ENCODE data around the gene KIAA1549. TPM values are rescaled to one million over a fixed set of nuclear protein-coding genes. Genes with fewer than 3 reads are reported as not detected.

The KIAA1549 gene
- total RNA-seq, 8 experiments from 2014 or later, result 1.3 to 31.2 (median 12.3) TPM

DNA sequence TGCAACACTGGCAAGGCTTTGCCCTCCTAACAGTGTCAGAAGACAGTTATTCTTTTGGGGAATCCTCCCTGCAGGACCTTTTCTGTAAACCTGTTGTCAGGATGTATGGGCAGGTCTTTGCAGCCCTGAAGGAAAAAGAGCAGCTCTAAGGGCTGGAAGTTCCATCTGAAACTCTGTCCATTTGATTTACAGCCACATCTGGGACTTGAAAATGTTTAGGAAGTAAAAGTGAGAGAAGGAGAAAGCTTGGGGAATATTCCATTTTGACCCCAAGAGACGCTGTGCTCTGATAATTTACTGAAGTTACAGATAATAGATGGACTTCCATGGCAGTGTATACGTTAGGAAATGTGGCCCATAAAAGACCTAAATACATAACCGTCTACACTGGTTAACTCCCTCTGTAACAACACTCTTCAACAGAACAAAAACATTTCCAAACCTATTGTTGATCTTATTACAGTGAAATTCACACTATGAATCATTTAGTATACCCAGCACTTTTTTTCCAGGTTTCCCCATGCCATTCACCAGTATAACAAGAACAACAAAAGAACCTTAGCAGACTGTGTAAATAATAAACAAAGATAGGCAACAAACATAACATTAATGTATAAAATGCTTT lies 89.1 kb downstream of the KIAA1549 start:
- no peak overlapping the region for H3K27ac ChIP-seq
- no peak for ATAC-seq (replicated peaks in 6 of 8)
- in situ Hi-C loops (cut with MboI; ENCODE audit: low pct_unique_long_range_greater_than_20kb in 2 of 9, low sequenced_read_pairs in 9 of 9, unreplicated experiment in 9 of 9), result no loop called here
- peaks cover 0 to 35% of the 10 kb centered on the region in 2 donors for H3K4me1 ChIP-seq (replicated peaks in 1 of 2)
- 16 to 100% (median 91%) methylated on average over 1 to 3 of the region's 3 CpGs for WGBS, 10 experiments
- no peak overlapping the region for H3K4me3 ChIP-seq

DNA sequence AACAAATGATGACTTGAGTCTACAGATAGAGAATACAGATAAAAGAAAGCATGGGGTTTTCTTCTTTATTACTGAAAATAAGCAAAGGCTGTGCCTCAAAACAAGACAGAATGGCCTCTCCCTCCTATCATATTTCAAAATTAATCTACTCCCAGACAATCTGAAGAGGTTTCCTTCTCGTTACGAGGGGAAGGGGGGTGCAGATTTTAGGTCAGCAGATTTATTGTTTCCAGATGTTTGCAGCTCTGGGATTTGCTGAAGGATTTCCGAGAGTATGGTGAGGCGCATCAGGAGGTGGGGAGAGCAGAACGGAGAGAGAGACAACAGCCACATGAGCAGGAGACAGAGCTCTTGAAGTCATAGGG lies 89.8 kb downstream of the KIAA1549 start:
- no peak overlapping the region for H3K27ac ChIP-seq
- WGBS, 10 experiments, result 0 to 100% (median 67%) methylated on average over 1 to 5 of the region's 5 CpGs; no CpG with 5 or more reads in 2 of the 10 experiments
- H3K4me3 ChIP-seq, result no peak overlapping the region
- peak in 3 of 8 experiments; percentile 44 to 58 (median 52) for ATAC-seq (replicated peaks in 6 of 8)
- H3K4me1 ChIP-seq (replicated peaks in 1 of 2), result peaks cover 0 to 35% of the 10 kb centered on the region in 2 donors
- in situ Hi-C loops (cut with MboI; ENCODE audit: low pct_unique_long_range_greater_than_20kb in 2 of 9, low sequenced_read_pairs in 9 of 9, unreplicated experiment in 9 of 9), result no loop called here

DNA sequence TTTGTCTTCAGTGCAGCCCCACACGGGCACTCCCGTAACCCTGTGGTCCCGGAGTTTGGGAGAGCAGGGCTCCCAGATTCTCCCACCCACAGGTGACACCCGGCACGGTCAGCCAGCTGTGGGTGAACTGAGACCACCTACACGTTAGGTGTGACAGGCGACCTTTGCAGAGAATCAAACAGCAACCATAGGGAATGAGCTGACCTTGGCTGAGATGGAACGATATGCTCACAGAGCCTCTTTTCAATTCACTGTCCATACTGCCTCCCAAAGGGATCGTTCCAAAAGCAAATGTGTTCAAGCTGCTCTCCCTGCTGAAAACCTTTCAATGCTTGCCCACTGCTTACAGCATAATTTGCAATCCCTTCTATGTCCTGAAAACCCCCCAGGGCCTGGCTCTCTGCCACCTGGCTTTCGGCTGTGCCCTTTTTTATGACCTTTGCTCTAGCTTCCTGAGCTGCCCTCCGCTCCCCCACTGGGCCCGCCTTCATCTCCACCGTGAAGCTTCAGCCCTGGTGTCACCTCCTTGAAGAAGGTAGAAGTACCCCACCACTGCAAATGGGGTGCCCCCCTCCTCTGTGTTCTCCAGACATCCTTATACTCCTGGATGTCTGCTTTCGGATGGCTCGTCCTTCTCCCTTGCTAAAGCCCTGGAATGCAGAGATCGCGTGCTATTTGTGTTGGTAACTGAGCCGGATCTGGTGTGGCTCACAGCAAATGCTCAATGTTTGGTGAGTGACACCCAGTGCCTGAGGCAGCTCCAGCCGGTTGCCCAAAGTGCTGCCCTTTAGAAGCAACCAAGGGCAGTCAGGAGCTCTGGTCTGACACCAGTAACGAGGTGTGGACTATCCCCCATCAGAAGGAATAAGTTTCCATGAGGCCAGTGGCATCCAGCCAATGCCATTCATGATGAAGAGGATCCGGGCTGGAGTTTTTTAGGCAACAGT lies 90.4 kb downstream of the KIAA1549 start:
- peak; percentile 10 to 85 (median 20) for ATAC-seq (replicated peaks in 6 of 8)
- Histone ChIP-seq H3K4me3 (no peak overlapping the region), H3K4me1 (replicated peaks in 1 of 2) (peaks cover 0 to 35% of the 10 kb centered on the region in 2 donors), H3K27ac (peak overlapping the region in 1 of 2 donors; percentile 24)
- 0 to 100% (median 85%) methylated on average over 2 to 15 of the region's 21 CpGs; no CpG with 5 or more reads in 3 of the 10 experiments for WGBS, 10 experiments
- in situ Hi-C loops (cut with MboI; ENCODE audit: low pct_unique_long_range_greater_than_20kb in 2 of 9, low sequenced_read_pairs in 9 of 9, unreplicated experiment in 9 of 9), result no loop called here

DNA sequence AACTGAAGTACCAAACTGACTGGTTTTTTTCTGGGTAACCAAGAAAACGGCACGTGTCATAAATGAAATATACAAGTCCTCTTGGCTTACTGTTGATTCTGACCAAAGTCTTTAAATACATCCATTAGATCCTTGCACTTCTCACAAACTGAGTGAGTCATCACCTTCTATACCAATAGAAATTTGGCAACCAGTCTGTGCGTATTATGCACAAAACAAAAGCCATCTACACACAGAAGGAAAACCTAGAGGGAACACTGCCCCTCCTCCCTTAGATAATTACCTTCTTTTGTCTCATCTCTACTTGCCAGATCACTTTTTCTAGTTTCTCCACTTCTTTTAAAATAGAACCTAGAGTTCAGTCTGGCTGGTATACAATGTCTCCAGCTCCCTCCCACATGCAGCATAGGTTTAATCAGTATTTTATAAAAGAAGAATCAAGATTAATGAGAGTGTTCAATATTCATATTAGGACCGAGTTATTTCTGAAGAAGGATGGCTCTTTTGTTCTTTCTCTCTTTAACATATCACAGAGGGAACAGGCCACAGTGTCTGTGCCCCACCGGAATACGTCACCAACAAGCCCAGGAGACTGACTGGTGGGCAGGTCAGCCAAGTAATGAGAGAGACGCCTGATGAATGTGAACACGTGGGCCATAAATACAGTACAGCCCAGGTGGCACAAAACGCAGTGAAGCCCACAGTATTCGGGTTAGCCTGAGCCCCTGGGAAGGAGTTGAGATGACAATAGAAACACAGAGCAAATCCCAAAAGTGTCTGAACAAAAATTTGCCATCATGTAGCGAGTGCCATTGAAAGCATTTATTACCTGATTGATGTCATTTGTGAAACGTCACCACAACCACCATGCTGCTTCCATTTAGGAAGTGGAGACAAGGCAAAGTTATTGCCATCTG lies 91.3 kb downstream of the KIAA1549 start:
- ATAC-seq (replicated peaks in 6 of 8), result peak in 6 of 8 experiments; percentile 3 to 93 (median 88)

DNA sequence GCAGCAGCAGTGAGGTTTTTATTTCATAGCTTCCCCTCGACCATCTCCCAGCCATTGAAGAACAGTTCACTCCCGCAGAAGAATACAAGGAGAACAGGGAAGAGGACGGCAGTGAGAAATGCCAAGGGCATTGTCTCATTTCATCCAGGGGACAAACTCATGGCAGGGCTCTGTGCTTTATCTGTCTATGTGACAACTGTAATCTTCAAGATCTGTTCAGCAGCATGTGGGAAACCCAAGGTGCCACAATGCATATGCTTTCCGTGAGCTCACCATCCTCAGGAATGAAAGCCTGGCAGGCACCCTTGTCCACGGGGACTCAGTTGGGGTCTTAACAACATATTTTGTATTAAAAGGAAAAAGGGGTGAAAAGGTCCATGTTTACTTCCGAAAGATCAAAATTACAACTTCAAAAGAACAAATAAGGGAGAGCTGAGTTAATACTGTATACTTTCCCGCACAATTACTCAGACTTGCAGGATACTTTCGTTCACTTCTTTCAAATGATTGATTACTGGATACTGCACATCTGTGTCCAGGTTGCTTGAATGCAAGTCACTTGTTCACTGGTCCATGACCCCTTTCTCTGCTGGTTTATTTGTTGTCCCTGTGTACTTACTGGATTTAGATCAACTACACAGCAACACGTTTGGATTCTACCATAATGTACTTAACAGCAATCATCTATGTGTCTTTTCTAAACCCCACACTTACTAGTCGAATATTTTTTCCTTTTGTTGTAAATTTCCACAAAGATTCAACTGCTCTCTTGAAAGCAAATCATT lies 93.1 kb downstream of the KIAA1549 start:
- 60 to 90% (median 75%) methylated on average over 3 to 10 of the region's 10 CpGs for WGBS, 10 experiments
- no peak for ATAC-seq (replicated peaks in 6 of 8)
- in situ Hi-C loops (cut with MboI; ENCODE audit: low pct_unique_long_range_greater_than_20kb in 2 of 9, low sequenced_read_pairs in 9 of 9, unreplicated experiment in 9 of 9), result no loop called here
- Histone ChIP-seq H3K4me3 (no peak overlapping the region), H3K4me1 (replicated peaks in 1 of 2) (peaks cover 0 to 35% of the 10 kb centered on the region in 2 donors), H3K27ac (no peak overlapping the region)

More for the DNA sequence above, 91.3 kb downstream of the KIAA1549 start:
- in situ Hi-C loops (cut with MboI; ENCODE audit: low pct_unique_long_range_greater_than_20kb in 2 of 9, low sequenced_read_pairs in 9 of 9, unreplicated experiment in 9 of 9), result no loop called here
- peaks cover 0 to 35% of the 10 kb centered on the region in 2 donors for H3K4me1 ChIP-seq (replicated peaks in 1 of 2)
- H3K27ac ChIP-seq, result peak overlapping the region in 1 of 2 donors; percentile 24
- WGBS, 10 experiments, result 46 to 85% (median 60%) methylated on average over 2 to 11 of the region's 12 CpGs; no CpG with 5 or more reads in 1 of the 10 experiments
- H3K4me3 ChIP-seq, result no peak overlapping the region

DNA sequence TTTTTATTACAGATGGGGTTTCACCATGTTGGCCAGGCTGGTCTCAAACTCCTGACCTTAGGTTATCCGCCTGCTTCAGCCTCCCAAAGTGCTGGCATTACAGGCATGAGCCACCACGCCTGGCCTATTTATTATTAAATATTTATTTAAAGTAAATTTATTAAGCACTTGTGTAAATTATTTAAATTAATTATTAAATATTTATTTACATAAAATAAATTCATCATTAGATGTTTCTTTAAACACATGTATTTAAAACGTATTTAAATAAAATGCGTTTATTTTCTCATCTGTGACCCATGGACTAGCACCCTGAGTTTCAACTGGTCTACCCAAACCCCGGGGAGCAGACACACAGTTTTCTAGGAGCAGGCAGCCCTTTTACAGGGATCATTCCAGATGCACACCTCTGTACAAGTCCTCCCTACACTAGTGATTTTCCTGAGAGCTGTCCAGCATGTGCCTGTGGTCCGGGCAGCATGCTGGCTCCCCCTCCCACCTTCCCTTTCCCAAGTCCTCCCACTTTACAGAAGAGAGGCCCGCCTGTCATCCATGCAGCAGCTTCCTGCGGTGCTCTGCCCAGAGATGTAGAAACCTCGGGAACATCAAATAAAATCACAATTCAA lies 94.0 kb downstream of the KIAA1549 start:
- in situ Hi-C loops (cut with MboI; ENCODE audit: low pct_unique_long_range_greater_than_20kb in 2 of 9, low sequenced_read_pairs in 9 of 9, unreplicated experiment in 9 of 9), result no loop called here
- Histone ChIP-seq H3K4me3 (no peak overlapping the region), H3K4me1 (replicated peaks in 1 of 2) (peaks cover 0 to 35% of the 10 kb centered on the region in 2 donors), H3K27ac (no peak overlapping the region)
- WGBS, 10 experiments, result 40 to 98% (median 80%) methylated on average over 1 to 5 of the region's 9 CpGs
- no peak for ATAC-seq (replicated peaks in 6 of 8)

DNA sequence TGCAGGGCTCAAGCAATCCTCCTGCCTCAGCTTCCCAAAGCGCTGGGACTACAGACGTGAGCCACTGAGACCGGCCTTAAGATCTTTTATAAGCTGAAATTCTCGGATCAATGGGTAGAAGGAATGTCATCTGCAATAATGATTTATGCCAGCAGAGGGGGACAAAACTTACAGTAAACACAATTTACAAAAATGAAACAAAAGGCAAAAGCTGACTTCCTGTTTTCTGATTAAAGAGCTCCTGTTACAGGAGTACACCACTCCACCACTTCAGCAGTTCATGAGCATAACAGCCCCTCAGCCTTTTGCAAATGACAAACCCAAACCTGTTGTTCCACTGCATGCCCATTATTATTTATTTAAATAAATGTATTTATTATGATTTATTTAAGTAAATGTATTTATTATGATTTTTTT lies 94.7 kb downstream of the KIAA1549 start:
- WGBS, 10 experiments, result 0 to 100% (median 93%) methylated on average over 1 to 4 of the region's 4 CpGs; no CpG with 5 or more reads in 3 of the 10 experiments
- no peak overlapping the region for H3K27ac ChIP-seq
- in situ Hi-C loops (cut with MboI; ENCODE audit: low pct_unique_long_range_greater_than_20kb in 2 of 9, low sequenced_read_pairs in 9 of 9, unreplicated experiment in 9 of 9), result no loop called here
- H3K4me3 ChIP-seq, result no peak overlapping the region
- ATAC-seq (replicated peaks in 6 of 8), result no peak
- peaks cover 0 to 33% of the 10 kb centered on the region in 2 donors for H3K4me1 ChIP-seq (replicated peaks in 1 of 2)

DNA sequence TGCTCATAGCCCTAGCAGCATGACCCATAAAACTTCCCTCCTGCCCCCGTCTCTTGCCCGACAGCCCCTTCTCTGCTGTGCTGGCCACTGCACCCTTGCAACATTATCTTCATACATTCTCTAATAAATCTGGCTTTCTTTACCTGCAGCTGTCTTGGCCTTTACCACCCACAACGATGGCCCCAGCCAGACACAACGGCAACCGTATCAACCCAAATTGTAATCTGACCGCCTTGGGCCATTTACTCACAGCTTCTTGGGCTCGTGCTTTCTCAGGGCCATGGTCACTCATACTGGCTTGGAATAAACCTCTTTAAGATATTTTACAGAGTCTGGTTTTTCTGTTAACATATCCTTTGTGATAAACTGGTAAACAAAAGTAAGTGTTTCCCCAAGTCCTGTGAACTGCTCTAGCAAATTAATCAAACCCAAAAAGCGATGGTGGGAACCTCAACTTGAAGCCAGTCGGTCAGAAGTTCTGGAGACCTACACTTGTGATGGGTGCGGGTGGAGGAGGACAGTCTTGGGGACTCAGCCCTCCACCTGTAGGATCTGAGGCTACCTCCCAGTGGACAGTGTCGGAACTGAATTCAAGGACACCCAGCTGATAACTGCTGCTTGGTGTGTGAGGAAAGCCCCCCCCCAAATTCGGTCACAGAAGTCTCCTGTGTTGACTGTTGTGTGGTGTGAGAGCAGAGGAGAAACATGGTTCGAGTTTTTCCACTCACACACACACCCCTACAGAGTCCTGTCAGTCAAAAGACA lies 95.6 kb downstream of the KIAA1549 start:
- Histone ChIP-seq H3K4me1 (replicated peaks in 1 of 2) (peaks cover 0 to 24% of the 10 kb centered on the region in 2 donors), H3K27ac (no peak overlapping the region), H3K4me3 (no peak overlapping the region)
- ATAC-seq (replicated peaks in 6 of 8), result no peak
- in situ Hi-C loops (cut with MboI; ENCODE audit: low pct_unique_long_range_greater_than_20kb in 2 of 9, low sequenced_read_pairs in 9 of 9, unreplicated experiment in 9 of 9), result no loop called here
- WGBS, 10 experiments, result 60 to 100% (median 90%) methylated on average over 2 to 10 of the region's 13 CpGs

DNA sequence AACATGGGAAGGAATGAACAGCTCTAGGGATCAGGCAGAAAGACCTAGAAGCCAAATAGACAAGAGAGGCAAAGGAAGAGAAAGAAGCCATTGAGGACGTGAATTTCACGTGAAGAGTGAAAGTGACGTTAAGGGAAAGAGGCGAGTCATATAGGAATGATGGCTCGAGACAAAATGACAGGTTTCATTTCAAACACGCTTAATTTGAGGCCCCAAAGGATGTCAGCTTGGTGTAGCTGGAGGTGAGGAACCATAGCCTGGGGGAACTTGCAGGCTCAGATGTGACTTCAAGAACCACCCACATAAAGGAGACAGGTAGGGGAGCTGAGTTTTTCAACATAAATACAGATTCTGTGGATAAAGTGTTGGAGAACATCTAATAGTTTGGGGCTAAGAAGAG lies 98.9 kb downstream of the KIAA1549 start:
- in situ Hi-C loops (cut with MboI; ENCODE audit: low pct_unique_long_range_greater_than_20kb in 2 of 9, low sequenced_read_pairs in 9 of 9, unreplicated experiment in 9 of 9), result no loop called here
- WGBS, 10 experiments, result 80 to 100% (median 92%) methylated on average over 1 to 6 of the region's 6 CpGs; no CpG with 5 or more reads in 1 of the 10 experiments
- no peak overlapping the region for H3K4me3 ChIP-seq
- no peak overlapping the region for H3K27ac ChIP-seq
- ATAC-seq (replicated peaks in 6 of 8), result no peak
- peaks cover 0 to under 1% of the 10 kb centered on the region in 2 donors for H3K4me1 ChIP-seq (replicated peaks in 1 of 2)

DNA sequence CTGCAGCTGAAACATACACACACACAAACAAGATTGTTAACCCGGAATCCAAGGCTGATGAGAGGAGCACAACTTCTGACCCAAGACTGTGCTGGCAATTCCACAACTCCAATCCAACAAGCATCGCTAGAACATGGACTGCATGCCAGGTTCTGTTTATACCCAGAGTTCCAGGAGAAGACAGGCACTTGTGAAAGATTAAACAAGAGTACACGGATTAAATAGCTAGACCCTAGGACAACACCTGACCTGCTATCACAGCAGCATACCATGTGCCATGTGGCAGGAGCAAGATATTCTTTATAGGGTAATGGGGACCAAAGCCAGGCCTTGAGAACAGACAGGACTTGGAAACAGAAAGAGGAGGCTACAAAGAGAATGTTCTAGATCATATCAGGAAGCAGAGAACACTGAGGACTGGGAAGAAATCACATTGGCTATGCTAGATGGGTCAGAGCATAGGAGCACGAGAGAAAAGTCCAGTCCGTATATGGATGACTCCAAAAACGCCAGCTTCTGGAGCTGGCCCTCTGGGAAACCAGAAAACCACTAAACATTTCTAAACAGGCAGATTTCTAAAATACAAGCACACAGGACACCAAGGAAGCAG lies 99.5 kb downstream of the KIAA1549 start:
- no peaks in the 10 kb centered on the region for H3K4me1 ChIP-seq (replicated peaks in 1 of 2)
- in situ Hi-C loops (cut with MboI; ENCODE audit: low pct_unique_long_range_greater_than_20kb in 2 of 9, low sequenced_read_pairs in 9 of 9, unreplicated experiment in 9 of 9), result no loop called here
- no peak overlapping the region for H3K4me3 ChIP-seq
- peak in 1 of 8 experiments; percentile 16 for ATAC-seq (replicated peaks in 6 of 8)
- WGBS, 10 experiments, result 0 to 96% (median 73%) methylated on average over 1 to 6 of the region's 6 CpGs; no CpG with 5 or more reads in 1 of the 10 experiments
- H3K27ac ChIP-seq, result no peak overlapping the region

Data from motor neuron (in vitro differentiated cells).